Measurements from ENCODE around the gene SLU7.

The SLU7 gene

GRCh38 chr5:160436017-160436416 is 17.1 kb upstream of the SLU7 start:
- H3K36me3 ChIP-seq: no peaks in the 10 kb centered on the region

GRCh38 chr5:160435532-160435931 is 16.7 kb upstream of the SLU7 start:
- peaks cover under 1% of the 10 kb centered on the region for H3K36me3 ChIP-seq
- no peak for TF ChIP-seq CTCF (IDR thresholded peaks at IDR 0.05)
- H3K4me3 ChIP-seq (ENCODE audit: low read depth in 1 of 2, low read length in 1 of 2): no peak overlapping the region
- H3K9me3 ChIP-seq: no peaks in the 10 kb centered on the region
- H3K4me1 ChIP-seq (ENCODE audit: control insufficient read depth in 1 of 2, insufficient read depth in 1 of 2, low read depth in 1 of 2, low read length in 1 of 2): peaks cover 9 to 12% of the 10 kb centered on the region in 2 experiments
- H3K27me3 ChIP-seq: no peaks in the 10 kb centered on the region
- no peak overlapping the region for H3K27ac ChIP-seq

More at GRCh38 chr5:160436017-160436416, 17.1 kb upstream of the SLU7 start:
- Histone ChIP-seq H3K9me3 (no peaks in the 10 kb centered on the region), H3K4me3 (ENCODE audit: low read depth in 1 of 2, low read length in 1 of 2) (no peak overlapping the region), H3K4me1 (ENCODE audit: control insufficient read depth in 1 of 2, insufficient read depth in 1 of 2, low read depth in 1 of 2, low read length in 1 of 2) (peaks cover 10 to 12% of the 10 kb centered on the region in 2 experiments), H3K27me3 (no peaks in the 10 kb centered on the region), H3K27ac (no peak overlapping the region)
- TF ChIP-seq CTCF (IDR thresholded peaks at IDR 0.05): no peak

- Histone ChIP-seq H3K27me3 (no peaks in the 10 kb centered on the region), H3K4me3 (ENCODE audit: low read depth in 1 of 2, low read length in 1 of 2) (no peak overlapping the region), H3K9me3 (no peaks in the 10 kb centered on the region), H3K27ac (no peak overlapping the region), H3K4me1 (ENCODE audit: control insufficient read depth in 1 of 2, insufficient read depth in 1 of 2, low read depth in 1 of 2, low read length in 1 of 2) (peaks cover 5 to 8% of the 10 kb centered on the region in 2 experiments), H3K36me3 (peaks cover 14% of the 10 kb centered on the region)
- no peak for TF ChIP-seq CTCF (IDR thresholded peaks at IDR 0.05)
Measured at GRCh38 chr5:160434022-160434531, 15.2 kb upstream of the SLU7 start.

- Histone ChIP-seq H3K9me3 (no peaks in the 10 kb centered on the region), H3K36me3 (peaks cover 21% of the 10 kb centered on the region), H3K27me3 (no peaks in the 10 kb centered on the region), H3K4me1 (ENCODE audit: control insufficient read depth in 1 of 2, insufficient read depth in 1 of 2, low read depth in 1 of 2, low read length in 1 of 2) (no peaks in the 10 kb centered on the region), H3K27ac (no peak overlapping the region), H3K4me3 (ENCODE audit: low read depth in 1 of 2, low read length in 1 of 2) (no peak overlapping the region)
- no peak for TF ChIP-seq CTCF (IDR thresholded peaks at IDR 0.05)
Measured at GRCh38 chr5:160432787-160433186, 13.9 kb upstream of the SLU7 start.

GRCh38 chr5:160432196-160432595 is 13.3 kb upstream of the SLU7 start:
- Histone ChIP-seq H3K27me3 (no peaks in the 10 kb centered on the region), H3K4me3 (ENCODE audit: low read depth in 1 of 2, low read length in 1 of 2) (no peak overlapping the region), H3K9me3 (no peaks in the 10 kb centered on the region), H3K27ac (no peak overlapping the region), H3K36me3 (peaks cover 27% of the 10 kb centered on the region), H3K4me1 (ENCODE audit: control insufficient read depth in 1 of 2, insufficient read depth in 1 of 2, low read depth in 1 of 2, low read length in 1 of 2) (no peaks in the 10 kb centered on the region)
- TF ChIP-seq CTCF (IDR thresholded peaks at IDR 0.05): no peak

- H3K4me3 ChIP-seq (ENCODE audit: low read depth in 1 of 2, low read length in 1 of 2): no peak overlapping the region
- peaks cover 29% of the 10 kb centered on the region for H3K36me3 ChIP-seq
- H3K27me3 ChIP-seq: no peaks in the 10 kb centered on the region
- no peak overlapping the region for H3K27ac ChIP-seq
- TF ChIP-seq CTCF (IDR thresholded peaks at IDR 0.05): no peak
- no peaks in the 10 kb centered on the region for H3K9me3 ChIP-seq
- peaks cover 7 to 10% of the 10 kb centered on the region in 2 experiments for H3K4me1 ChIP-seq (ENCODE audit: control insufficient read depth in 1 of 2, insufficient read depth in 1 of 2, low read depth in 1 of 2, low read length in 1 of 2)
Measured at GRCh38 chr5:160427607-160428006, 8.7 kb upstream of the SLU7 start.

All from neutrophil (primary cell).